ENCODE results near the gene OBSCN.

DNA sequence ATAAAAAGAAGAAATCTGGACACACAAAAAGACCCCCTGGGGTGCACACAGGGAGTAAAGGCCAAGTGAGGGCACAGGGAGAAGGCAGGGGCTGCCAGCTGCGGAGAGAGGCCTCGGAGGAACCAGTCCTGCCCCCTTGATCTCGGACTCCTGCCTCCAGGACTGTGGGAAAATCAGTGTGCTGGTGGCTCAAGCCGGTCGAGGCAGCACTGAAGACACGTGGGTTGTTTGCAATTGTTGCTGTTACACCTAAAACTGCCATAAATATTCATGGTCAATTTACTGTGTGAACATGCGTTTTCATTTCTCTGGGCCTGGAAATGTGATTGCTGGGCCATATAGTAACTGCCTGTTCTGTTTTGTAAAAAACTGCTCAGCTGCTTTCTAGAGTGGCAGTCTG, 23.7 kb upstream of the OBSCN start:
- TF ChIP-seq, protein P1, sequence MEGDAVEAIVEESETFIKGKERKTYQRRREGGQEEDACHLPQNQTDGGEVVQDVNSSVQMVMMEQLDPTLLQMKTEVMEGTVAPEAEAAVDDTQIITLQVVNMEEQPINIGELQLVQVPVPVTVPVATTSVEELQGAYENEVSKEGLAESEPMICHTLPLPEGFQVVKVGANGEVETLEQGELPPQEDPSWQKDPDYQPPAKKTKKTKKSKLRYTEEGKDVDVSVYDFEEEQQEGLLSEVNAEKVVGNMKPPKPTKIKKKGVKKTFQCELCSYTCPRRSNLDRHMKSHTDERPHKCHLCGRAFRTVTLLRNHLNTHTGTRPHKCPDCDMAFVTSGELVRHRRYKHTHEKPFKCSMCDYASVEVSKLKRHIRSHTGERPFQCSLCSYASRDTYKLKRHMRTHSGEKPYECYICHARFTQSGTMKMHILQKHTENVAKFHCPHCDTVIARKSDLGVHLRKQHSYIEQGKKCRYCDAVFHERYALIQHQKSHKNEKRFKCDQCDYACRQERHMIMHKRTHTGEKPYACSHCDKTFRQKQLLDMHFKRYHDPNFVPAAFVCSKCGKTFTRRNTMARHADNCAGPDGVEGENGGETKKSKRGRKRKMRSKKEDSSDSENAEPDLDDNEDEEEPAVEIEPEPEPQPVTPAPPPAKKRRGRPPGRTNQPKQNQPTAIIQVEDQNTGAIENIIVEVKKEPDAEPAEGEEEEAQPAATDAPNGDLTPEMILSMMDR (IDR thresholded peaks at IDR 0.05): no peak
- no peak for TF ChIP-seq ZFX (IDR thresholded peaks at IDR 0.05; ENCODE audit: borderline replicate concordance)

Data from 22Rv1 (cell line).